GM21515 (cell line): ENCODE measurements around the gene BABAM2.
A peak's percentile ranks its signal among the peaks of the same experiment; 100 is the strongest.
"Not testable (repeated sequence)": the region's sequence is repeated elsewhere in the genome, so short reads cannot be mapped to it uniquely, and the experiment has no call there.

ENCODE experiments used
- ATAC-seq: cut with Tn5 transposase; IDR thresholded peaks from one replicate; pipeline ENCODE4 v1.9.1; 2021; ENCODE audit not compliant: unreplicated experiment

Gene BABAM2

GRCh38 chr2:27890146-27890923 is at the start of gene BABAM2, which contains the start of gene RBKS:
BABAM2 (plus strand) TSS chr2:27890729; CDS start chr2:27894557, 3,828 bp downstream.
RBKS (minus strand) TSS chr2:27890387; CDS start chr2:27890345, 42 bp downstream.
- ATAC-seq: peak; percentile 75

GRCh38 chr2:27842894-27843293 is 47.6 kb upstream of the BABAM2 start:
- no peak for ATAC-seq

- no peak for ATAC-seq
Observed at GRCh38 chr2:27843992-27844391, 46.5 kb upstream of the BABAM2 start.

GRCh38 chr2:27844821-27845255 is 45.7 kb upstream of the BABAM2 start:
- ATAC-seq: no peak

GRCh38 chr2:27847333-27847732 is 43.2 kb upstream of the BABAM2 start:
- ATAC-seq: no peak

GRCh38 chr2:27849558-27850205 is 40.8 kb upstream of the BABAM2 start:
- ATAC-seq: no peak

- ATAC-seq: no peak
Observed at GRCh38 chr2:27852691-27853090, 37.8 kb upstream of the BABAM2 start.

GRCh38 chr2:27854229-27854862 is 36.2 kb upstream of the BABAM2 start:
- no peak for ATAC-seq

GRCh38 chr2:27855476-27855875 is 35.1 kb upstream of the BABAM2 start:
- no peak for ATAC-seq

GRCh38 chr2:27856386-27856785 is 34.1 kb upstream of the BABAM2 start:
- no peak for ATAC-seq

- no peak for ATAC-seq
Observed at GRCh38 chr2:27856956-27857355, 33.6 kb upstream of the BABAM2 start.

GRCh38 chr2:27857417-27858172 is 32.9 kb upstream of the BABAM2 start:
- no peak for ATAC-seq

GRCh38 chr2:27860111-27860510 is 30.4 kb upstream of the BABAM2 start:
- no peak for ATAC-seq

- no peak for ATAC-seq
Observed at GRCh38 chr2:27863146-27863545, 27.4 kb upstream of the BABAM2 start.

GRCh38 chr2:27863955-27864354 is 26.6 kb upstream of the BABAM2 start:
- ATAC-seq: not testable (repeated sequence)

GRCh38 chr2:27866237-27866636 is 24.3 kb upstream of the BABAM2 start:
- no peak for ATAC-seq

GRCh38 chr2:27869763-27870162 is 20.8 kb upstream of the BABAM2 start:
- ATAC-seq: no peak

GRCh38 chr2:27870724-27871123 is 19.8 kb upstream of the BABAM2 start:
- no peak for ATAC-seq

- no peak for ATAC-seq
Observed at GRCh38 chr2:27871802-27872201, 18.7 kb upstream of the BABAM2 start.

- no peak for ATAC-seq
Observed at GRCh38 chr2:27873091-27873490, 17.4 kb upstream of the BABAM2 start.
